Loucy (cell line): Measurements from ENCODE around the gene ADAMTS2.

Experiments
- EZH2phosphoT487 ChIP-seq: fragments of 200-600 bp; IDR thresholded peaks from 2 replicates; pipeline ENCODE4 v1.6.1; 2018; ENCODE audit warnings: antibody characterized with exemption, mild to moderate bottlenecking, moderate library complexity, borderline replicate concordance
- TF ChIP-seq, protein P1 (sequence below): fragments of 200-600 bp; sonication (generic); conservative IDR thresholded peaks from 2 replicates; pipeline ENCODE4 v1.5.1; 2014; ENCODE audit warnings: mild to moderate bottlenecking, antibody characterized with exemption, low read length

- TF ChIP-seq, protein P1, sequence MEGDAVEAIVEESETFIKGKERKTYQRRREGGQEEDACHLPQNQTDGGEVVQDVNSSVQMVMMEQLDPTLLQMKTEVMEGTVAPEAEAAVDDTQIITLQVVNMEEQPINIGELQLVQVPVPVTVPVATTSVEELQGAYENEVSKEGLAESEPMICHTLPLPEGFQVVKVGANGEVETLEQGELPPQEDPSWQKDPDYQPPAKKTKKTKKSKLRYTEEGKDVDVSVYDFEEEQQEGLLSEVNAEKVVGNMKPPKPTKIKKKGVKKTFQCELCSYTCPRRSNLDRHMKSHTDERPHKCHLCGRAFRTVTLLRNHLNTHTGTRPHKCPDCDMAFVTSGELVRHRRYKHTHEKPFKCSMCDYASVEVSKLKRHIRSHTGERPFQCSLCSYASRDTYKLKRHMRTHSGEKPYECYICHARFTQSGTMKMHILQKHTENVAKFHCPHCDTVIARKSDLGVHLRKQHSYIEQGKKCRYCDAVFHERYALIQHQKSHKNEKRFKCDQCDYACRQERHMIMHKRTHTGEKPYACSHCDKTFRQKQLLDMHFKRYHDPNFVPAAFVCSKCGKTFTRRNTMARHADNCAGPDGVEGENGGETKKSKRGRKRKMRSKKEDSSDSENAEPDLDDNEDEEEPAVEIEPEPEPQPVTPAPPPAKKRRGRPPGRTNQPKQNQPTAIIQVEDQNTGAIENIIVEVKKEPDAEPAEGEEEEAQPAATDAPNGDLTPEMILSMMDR: no peak
- no peak for TF ChIP-seq EZH2phosphoT487
Observed at GRCh38 chr5:179342577-179342976, 2.7 kb downstream of the ADAMTS2 start.
